Large intestine (tissue), 3 donors: Measurements from ENCODE around the gene UNC93B1. TPM values are rescaled to one million over a fixed set of nuclear protein-coding genes. Genes with fewer than 3 reads are reported as not detected.

Source experiments
- DNase-seq, 2 donors: peaks; one replicate each; pipeline versions ENCODE4 v3.0.0 to v3.0.0-alpha.2; 2013
- H3K27ac ChIP-seq: one replicate; pipeline ENCODE4 v1.5.1; 2013; ENCODE audit warnings: low read length
- H3K27me3 ChIP-seq: 2 replicates; pipeline ENCODE4 v1.6.1; 2013; ENCODE audit warnings: low read length; ENCODE audit not compliant: control insufficient read depth, insufficient read depth
- H3K36me3 ChIP-seq: 2 replicates; pipeline ENCODE4 v1.6.1; 2013; ENCODE audit warnings: low read length; ENCODE audit not compliant: control insufficient read depth, insufficient read depth
- H3K4me1 ChIP-seq: one replicate; pipeline ENCODE4 v1.6.1; 2013; ENCODE audit warnings: low read length; ENCODE audit not compliant: control insufficient read depth, insufficient read depth
- H3K4me3 ChIP-seq: one replicate; pipeline ENCODE4 v1.5.1; 2013; ENCODE audit warnings: low read length
- H3K9me3 ChIP-seq: one replicate; pipeline ENCODE4 v1.6.1; 2013; ENCODE audit warnings: mild to moderate bottlenecking, low read depth, low read length, moderate library complexity; ENCODE audit not compliant: control insufficient read depth
- WGBS: methylation state at CpG from one replicate; pipeline ENCODE4 v1.1.5; 2013; ENCODE audit warnings: low lambda C conversion rate; ENCODE audit not compliant: insufficient coverage; 5-methylcytosine and 5-hydroxymethylcytosine counted together
- polyA plus RNA-seq: library from polyadenylated mRNA; unstranded; fragments of 120-200 nt; gene quantifications from one replicate; pipeline ENCODE4 v1.2.1, GENCODE V29; 2013

UNC93B1 gene
- polyA plus RNA-seq, 1 donor, result 20.1 TPM

DNA sequence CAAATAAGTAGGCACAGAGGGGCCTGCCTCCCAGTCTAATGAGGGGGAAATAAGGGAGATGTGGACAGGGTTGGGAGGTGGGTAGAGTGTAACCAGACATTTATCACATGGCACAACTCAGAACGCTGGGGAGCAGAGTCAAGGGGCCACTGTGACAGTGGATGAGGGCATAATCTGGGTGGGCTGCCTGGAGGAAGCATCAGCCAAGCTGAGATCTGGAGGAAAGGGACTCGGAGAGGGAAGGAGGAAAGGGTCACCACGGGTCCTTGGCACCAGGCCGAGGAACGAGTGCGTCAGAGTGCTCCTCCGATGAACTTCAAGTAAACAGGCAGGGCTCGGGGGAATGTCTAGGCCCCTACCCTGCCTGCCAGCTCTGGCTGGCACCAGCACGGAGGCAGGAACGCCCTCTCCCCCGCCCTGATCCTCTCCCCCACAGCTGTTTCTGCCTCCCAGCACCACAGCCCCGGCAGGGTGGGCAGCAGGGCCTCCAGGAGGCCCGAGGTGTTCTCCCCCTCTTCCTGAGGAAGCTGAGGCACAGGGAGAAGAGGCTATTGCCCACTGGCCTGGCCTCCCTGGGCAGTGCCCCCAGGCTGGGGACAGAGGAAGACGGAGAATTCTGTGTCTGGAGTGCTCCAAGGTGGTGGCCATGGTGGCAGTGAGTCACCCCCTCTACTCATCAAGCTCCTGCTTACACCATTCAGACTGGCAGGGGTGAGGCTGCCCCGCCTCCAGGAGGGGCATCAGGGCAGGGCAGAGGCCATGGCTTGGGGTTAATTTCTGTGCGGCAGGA, 10.5 kb upstream of the UNC93B1 start:
- peaks cover 48% of the 10 kb centered on the region for H3K4me1 ChIP-seq
- peak in 1 of 2 donors; percentile 43 for DNase-seq
- WGBS, result no CpG with 5 or more reads among the region's 16 CpGs

DNA sequence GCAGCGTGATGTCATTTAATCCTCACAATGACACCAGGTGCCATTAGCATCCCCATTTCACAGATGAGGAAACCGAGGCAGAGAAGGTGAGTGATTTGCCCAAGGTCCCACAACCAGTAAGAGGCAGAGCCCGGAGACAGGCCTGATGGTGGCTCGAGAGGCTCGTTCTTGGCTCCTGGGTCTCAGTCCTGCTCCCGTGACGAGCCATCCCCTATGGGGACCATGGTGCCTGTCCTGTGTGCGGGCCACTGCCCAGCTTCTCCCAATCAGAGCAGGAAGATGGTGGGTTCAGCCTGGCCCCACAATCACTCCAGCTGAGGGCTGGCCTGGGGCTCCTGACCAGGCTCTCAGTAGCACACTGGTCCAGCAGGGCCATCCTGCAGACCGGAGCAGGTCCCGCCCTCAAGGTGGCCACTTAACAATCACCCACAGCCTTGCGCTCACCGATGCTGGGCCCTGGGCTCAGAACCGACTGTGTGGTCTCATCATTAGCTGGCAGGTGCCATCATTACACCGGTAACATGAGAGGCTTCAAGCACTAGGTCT, 9.8 kb upstream of the UNC93B1 start:
- WGBS, result no CpG with 5 or more reads among the region's 14 CpGs
- H3K27me3 ChIP-seq, result no peaks in the 10 kb centered on the region
- no peaks in the 10 kb centered on the region for H3K36me3 ChIP-seq
- no peaks in the 10 kb centered on the region for H3K9me3 ChIP-seq
- no peak overlapping the region for H3K27ac ChIP-seq
- no peak for DNase-seq
- H3K4me3 ChIP-seq, result no peak overlapping the region
- peaks cover 55% of the 10 kb centered on the region for H3K4me1 ChIP-seq

More for the DNA sequence above, 10.5 kb upstream of the UNC93B1 start:
- Histone ChIP-seq H3K4me3 (no peak overlapping the region), H3K9me3 (no peaks in the 10 kb centered on the region), H3K27ac (no peak overlapping the region), H3K36me3 (no peaks in the 10 kb centered on the region), H3K27me3 (no peaks in the 10 kb centered on the region)

DNA sequence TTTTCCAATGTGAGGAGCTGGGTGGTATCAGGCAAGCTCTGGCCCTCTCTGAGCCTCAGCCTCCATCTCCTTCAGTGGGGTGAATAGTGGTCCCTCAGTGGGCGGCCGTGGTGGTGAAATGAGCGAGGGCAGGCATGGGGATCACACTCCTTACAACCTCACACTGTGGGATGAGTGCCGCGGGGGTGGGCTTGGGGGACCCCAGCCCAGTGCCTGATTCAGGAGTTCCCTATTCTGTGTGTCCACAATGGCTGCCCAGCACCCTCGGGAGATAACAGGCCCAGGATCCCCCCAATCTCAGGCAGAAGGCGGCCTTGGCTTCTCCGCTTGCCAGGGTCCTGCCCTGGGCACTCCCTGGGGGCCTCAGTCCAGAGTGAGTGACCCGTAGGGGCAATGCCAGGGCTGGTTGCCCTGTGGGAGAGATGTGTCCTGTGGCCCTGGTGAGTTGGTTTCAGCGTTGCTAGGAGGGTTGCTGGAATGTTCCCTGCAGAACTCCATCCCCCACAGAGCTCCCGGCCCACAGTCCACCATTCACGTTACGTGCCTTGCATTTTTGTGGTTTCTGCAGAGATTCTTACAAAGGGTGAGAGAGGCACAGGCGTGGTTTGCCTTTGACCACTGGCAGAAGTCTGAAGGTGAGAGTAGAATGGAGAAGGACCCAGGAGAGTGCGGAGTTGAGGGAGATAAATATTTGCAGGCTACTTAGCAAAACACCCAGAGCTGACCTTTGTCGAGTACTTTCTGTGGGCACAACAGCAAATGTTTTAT, 9.1 kb upstream of the UNC93B1 start:
- Histone ChIP-seq H3K36me3 (no peaks in the 10 kb centered on the region), H3K4me3 (no peak overlapping the region), H3K4me1 (peaks cover 61% of the 10 kb centered on the region), H3K9me3 (no peaks in the 10 kb centered on the region), H3K27ac (no peak overlapping the region), H3K27me3 (no peaks in the 10 kb centered on the region)
- DNase-seq, result no peak
- no CpG with 5 or more reads among the region's 16 CpGs for WGBS

DNA sequence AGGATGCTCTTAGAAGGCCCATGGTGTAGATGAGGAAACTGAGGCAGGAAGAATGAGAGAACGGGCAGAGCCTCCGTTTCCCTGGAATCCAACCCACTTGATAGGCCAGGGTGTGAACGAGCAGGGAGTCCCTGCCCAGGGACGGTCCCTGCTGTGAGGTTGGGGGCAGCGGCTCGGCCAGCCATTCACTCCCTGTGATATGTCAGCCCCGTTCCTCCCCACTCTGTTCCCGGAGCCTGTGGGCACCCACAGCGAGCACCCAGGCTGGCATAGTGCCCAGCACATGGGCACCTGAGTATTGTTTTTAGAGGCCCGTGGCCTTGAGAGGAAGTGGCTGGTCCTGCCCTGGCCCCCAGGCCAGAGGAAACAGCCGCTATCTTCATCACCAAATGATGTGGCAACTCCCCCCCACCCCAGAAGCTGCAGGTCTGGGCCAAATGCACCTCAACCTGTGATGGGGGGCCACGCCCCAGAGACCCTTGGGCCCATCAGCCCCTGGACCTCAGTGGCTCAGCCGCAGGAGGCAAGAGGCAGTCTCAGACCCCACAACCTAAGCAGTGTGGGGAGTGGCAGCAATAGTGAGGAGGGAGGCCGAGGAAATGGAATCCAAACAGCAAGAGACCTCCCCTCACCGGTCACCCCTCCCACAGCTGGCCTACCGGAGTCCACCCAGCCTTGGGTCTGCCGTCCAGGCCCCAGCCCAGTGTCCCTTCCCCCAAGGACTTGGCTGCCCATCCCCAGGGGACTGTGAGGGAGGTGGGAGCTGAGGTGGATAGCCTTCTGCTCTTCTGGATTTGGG, 8.3 kb upstream of the UNC93B1 start:
- Histone ChIP-seq H3K4me3 (no peak overlapping the region), H3K9me3 (no peaks in the 10 kb centered on the region), H3K4me1 (peaks cover 60% of the 10 kb centered on the region), H3K27ac (no peak overlapping the region), H3K27me3 (no peaks in the 10 kb centered on the region), H3K36me3 (no peaks in the 10 kb centered on the region)
- no peak for DNase-seq
- WGBS, result no CpG with 5 or more reads among the region's 17 CpGs

DNA sequence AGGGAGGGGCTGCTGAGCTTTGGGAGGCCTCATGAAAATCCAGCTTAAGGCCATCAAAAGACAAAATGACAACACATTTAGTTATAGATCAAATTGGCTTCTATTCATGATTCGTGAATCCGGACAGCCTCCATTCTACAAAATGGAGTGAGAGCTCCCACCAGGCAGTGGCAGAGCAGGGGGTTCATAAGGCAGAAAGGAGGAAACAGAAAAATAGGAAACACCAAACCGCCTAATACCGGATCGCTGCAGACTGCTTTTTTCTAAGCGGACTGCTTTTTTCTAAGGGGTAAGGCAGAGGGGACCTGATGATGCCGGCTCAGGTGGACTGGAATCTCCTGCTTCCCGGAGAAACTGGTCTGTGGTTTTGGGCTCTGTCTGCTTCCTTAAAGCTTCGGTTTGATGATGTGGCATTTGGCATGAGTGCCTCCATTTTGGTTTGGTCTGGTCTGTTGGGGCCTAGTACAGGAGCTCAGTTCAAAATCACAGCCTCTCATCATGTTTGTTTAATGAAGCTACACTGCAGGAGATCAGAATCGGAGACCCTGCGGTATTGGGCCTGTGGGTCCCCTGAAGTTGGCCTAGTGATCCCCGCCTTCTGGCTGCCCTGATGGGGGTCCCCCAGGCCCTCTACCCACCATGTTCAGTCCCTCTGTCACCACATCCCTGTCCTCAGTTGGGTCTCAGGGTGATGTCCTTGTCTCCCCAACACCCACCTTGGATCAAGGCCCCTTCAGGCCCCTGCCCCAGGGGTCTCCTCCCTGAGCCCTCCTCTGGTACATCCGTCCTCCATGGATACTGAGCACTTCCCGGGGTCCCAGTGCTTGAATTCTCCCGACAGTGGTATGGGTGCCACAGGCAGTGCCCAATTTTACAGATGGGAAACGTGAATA, 7.4 kb upstream of the UNC93B1 start:
- H3K36me3 ChIP-seq, result no peaks in the 10 kb centered on the region
- no peaks in the 10 kb centered on the region for H3K27me3 ChIP-seq
- peaks cover 51% of the 10 kb centered on the region for H3K4me1 ChIP-seq
- H3K27ac ChIP-seq, result peak overlapping the region; percentile 99
- DNase-seq, result no peak
- peak overlapping the region; percentile 11 for H3K4me3 ChIP-seq
- H3K9me3 ChIP-seq, result no peaks in the 10 kb centered on the region
- 100% methylated on average over 2 of the region's 16 CpGs for WGBS

DNA sequence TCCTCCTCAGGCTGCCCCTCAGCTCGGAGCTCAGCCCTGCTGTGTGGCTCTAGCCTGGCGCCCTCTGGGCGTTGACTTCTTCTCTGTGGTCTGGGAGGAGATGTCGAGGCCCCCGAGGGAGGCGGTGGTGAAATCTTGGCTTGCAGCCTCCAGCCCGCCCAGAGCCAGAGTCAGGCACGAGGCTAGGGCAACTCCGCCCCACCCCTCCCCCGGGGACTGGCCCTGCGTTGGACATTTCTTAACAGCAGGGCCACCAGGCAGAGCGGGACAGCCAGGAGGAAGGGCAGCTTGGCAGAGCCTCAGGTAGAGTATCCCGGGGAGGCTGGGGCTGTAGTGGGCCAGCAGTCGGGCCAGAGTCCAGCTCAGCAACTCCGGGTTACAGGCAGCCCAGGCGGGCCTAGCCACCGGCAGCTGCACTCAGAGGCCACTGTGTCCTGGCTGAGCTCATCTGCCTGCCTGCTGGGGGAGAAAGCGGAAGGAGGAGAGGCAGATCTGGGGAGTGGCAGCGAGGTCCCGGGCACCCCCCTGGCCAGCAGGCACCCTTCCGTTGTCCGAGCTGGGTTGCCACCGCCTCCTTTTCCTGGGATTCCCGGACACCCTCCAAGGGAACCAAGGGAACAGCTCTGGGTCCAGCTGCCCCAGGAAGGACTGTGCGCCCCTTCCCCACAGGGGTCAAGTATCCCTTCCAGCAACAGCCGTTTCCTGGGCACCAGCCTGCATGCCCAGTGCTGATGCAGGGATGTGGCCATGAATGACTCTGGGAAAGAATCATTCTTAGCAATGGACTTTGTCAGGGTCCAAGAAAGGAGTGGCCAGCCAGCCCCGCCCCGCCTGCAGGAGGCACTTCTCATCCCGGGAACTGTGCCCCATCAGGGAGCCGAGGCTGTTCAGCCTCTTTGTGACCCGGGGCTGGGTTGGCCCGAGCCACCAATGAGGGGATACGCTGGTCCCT, 6.5 kb upstream of the UNC93B1 start, which contains the start of gene ALDH3B1:
ALDH3B1 (plus strand) TSS at position 238 of the 952 bp plus-strand sequence. CDS start 4,971 bp downstream, outside the sequence.
- no peaks in the 10 kb centered on the region for H3K27me3 ChIP-seq
- WGBS, result no CpG with 5 or more reads among the region's 33 CpGs
- peaks cover 50% of the 10 kb centered on the region for H3K4me1 ChIP-seq
- H3K27ac ChIP-seq, result peak within 1 kb of the TSS; percentile 99
- peak; percentile 87 to 92 for DNase-seq
- H3K4me3 ChIP-seq, result peak within 1 kb of the TSS; percentile 52
- no peaks in the 10 kb centered on the region for H3K36me3 ChIP-seq
- no peaks in the 10 kb centered on the region for H3K9me3 ChIP-seq

DNA sequence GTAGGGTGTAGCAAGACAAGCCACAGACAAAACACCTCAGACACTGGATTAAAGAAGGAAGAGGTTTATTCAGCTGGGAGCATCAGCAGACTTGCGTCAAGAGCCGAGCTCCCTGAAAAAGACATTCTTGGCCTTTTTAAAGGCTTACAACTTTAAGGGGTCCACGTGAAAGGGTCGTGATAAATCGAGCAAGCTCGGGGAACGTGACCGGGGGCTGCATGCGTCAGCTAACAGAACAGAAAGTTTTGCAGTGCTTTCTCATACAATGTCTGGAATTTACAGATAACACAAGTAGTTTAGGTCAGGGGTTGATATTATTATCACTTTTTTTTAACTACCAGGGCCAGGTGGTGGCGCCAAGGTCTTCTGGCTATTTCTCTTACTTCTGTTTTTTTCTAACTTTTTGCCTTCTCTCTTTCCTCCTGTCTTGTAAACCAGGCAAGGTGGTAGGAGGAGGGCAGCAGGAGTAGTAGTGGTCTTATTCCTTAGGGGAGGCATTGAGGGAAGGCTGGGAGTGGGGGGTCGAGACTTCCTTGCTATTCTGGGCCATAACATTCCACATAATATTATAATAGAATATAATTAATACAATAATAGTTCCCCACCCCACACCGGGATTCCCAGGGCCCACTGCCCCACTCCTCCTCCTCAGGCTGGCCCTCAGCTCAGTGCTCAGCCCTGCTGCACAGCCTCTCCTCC, 5.6 kb upstream of the UNC93B1 start:
- Histone ChIP-seq H3K4me3 (no peak overlapping the region), H3K36me3 (no peaks in the 10 kb centered on the region), H3K27me3 (no peaks in the 10 kb centered on the region), H3K4me1 (peaks cover 47% of the 10 kb centered on the region), H3K9me3 (no peaks in the 10 kb centered on the region), H3K27ac (peak overlapping the region; percentile 99)
- peak in 1 of 2 donors; percentile 62 for DNase-seq
- WGBS, result 40% methylated on average over 2 of the region's 12 CpGs

DNA sequence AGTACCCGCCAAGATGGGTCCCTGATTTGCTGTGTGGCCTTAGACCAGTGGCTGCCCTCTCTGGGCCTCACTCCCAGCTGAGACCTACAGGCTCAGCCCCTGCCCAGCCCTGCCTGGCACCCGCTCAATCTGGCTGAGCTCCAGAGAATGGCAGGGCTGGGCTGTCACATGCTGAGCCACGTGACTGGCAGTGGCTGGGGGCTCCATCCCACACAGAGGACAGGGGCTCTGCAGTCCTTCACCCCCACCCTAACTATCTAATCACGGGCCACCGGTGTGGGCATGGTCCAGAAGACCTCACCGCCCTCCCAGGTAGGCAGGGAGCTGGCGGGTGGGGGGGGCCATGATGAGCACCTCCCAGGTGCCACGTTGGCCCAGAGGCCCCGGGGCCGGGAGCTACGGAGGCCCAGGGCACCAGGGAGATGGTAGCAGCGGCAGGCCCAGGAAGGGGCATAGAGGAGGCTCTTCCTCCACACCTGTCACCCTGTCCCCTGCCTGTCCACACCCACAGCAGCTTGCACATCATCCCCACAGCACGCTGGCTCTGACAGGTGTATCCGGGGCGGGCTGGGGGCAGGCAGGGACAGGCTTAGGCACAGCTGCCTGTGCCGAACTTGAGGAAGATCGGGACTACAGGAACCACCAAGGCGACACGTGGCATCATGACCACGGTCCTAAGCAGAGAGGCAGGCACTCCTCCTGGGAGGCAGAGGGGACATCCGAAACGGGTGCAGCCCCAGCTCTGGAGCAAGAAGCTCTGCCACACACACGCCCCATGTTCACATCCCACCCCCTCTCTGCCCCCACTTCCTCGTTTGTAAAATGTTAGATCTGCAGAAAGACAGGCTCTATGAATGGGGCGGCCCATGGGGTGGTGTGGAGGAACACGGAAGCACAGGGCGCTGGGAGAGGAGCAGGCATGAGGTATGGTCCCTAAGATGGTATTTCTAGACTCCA, 4.8 kb upstream of the UNC93B1 start:
- no CpG with 5 or more reads among the region's 27 CpGs for WGBS
- Histone ChIP-seq H3K27me3 (no peaks in the 10 kb centered on the region), H3K36me3 (no peaks in the 10 kb centered on the region), H3K4me3 (no peak overlapping the region), H3K27ac (peak overlapping the region; percentile 99), H3K4me1 (peaks cover 45% of the 10 kb centered on the region), H3K9me3 (no peaks in the 10 kb centered on the region)
- DNase-seq, result no peak
